PC-3 (cell line): ENCODE data around the gene MAPK1. TPM values are rescaled to one million over a fixed set of nuclear protein-coding genes. Genes with fewer than 3 reads are reported as not detected.

Experiments
- ATAC-seq: fragments of 200-7000 bp; cut with Tn5 transposase; 2 replicates; pipeline ENCODE4 v1.9.1; 2020; ENCODE audit warnings: mild to moderate bottlenecking, moderate library complexity
- BruUV-seq: library from RNA; stranded (reverse); fragments of 400-500 nt; replicated peaks from 2 replicates; lab custom pipeline; 2021; lab: Mats Ljungman, UMichigan
- CTCF ChIA-PET: fragments of 300-600 bp; sonication (Branson Sonifier 250); formaldehyde crosslinking; loops from one replicate; lab custom pipeline; 2022; ENCODE audit warnings: antibody characterized with exemption; lab: Charles Lee
- POLR2A ChIA-PET: fragments of 300-600 bp; sonication (Branson Sonifier 250); formaldehyde crosslinking; loops from one replicate; lab custom pipeline; 2022; ENCODE audit warnings: antibody characterized with exemption; ENCODE audit not compliant: unreplicated experiment; lab: Charles Lee
- DNase-seq: peaks from one replicate; pipeline ENCODE4 v3.0.0-alpha.2; 2015
- H2AFZ ChIP-seq: fragments of 300-600 bp; sonication (generic); 2 replicates; pipeline ENCODE4 v1.6.0; 2016; ENCODE audit warnings: antibody characterized with exemption, low read length
- H3F3A ChIP-seq: fragments of 300-600 bp; sonication (generic); one replicate; pipeline ENCODE4 v1.6.0; 2017; ENCODE audit warnings: antibody characterized with exemption, low read length, control low read depth, mild to moderate bottlenecking; ENCODE audit not compliant: unreplicated experiment
- H3K27ac ChIP-seq: fragments of 300-600 bp; sonication (generic); 2 replicates; pipeline ENCODE4 v1.5.1; 2016; ENCODE audit warnings: mild to moderate bottlenecking, low read length
- H3K27me3 ChIP-seq: fragments of 300-600 bp; sonication (generic); 2 replicates; pipeline ENCODE4 v1.6.1; 2016; ENCODE audit warnings: low read length, mixed read lengths
- H3K36me3 ChIP-seq: fragments of 300-600 bp; sonication (generic); 2 replicates; pipeline ENCODE4 v1.6.1; 2016; ENCODE audit warnings: low read depth, mixed run types, low read length, mixed read lengths
- H3K4me1 ChIP-seq: fragments of 300-600 bp; sonication (generic); 2 replicates; pipeline ENCODE4 v1.5.1; 2016; ENCODE audit warnings: low read length; ENCODE audit not compliant: insufficient read depth
- H3K4me2 ChIP-seq: fragments of 300-600 bp; sonication (generic); 2 replicates; pipeline ENCODE4 v1.6.0; 2016; ENCODE audit warnings: low read length
- H3K4me3 ChIP-seq: fragments of 300-600 bp; sonication (generic); 2 replicates; pipeline ENCODE4 v1.5.1; 2016; ENCODE audit warnings: mild to moderate bottlenecking, low read length, mixed read lengths
- H3K79me2 ChIP-seq: fragments of 300-600 bp; sonication (generic); 2 replicates; pipeline ENCODE4 v1.6.1; 2017; ENCODE audit warnings: low read length, mixed read lengths
- H3K9ac ChIP-seq: fragments of 300-600 bp; sonication (generic); 2 replicates; pipeline ENCODE4 v1.6.0; 2016; ENCODE audit warnings: mild to moderate bottlenecking, low read length
- H3K9me2 ChIP-seq: fragments of 300-600 bp; sonication (generic); replicated peaks from 2 replicates; pipeline ENCODE4 v1.6.1; 2016; ENCODE audit warnings: mixed run types, low read length, mixed read lengths
- H3K9me3 ChIP-seq: fragments of 300-600 bp; sonication (generic); 2 replicates; pipeline ENCODE4 v1.6.1; 2016; ENCODE audit warnings: low read length, mixed read lengths
- H4K20me1 ChIP-seq: fragments of 300-600 bp; sonication (generic); 2 replicates; pipeline ENCODE4 v1.6.1; 2016; ENCODE audit warnings: low read length, mixed read lengths
- CTCF ChIP-seq: fragments of 300-600 bp; sonication (generic); conservative IDR thresholded peaks from 2 replicates; pipeline ENCODE4 v1.5.1; 2017; ENCODE audit warnings: antibody characterized with exemption, low read depth, mild to moderate bottlenecking, low read length
- EZH2 ChIP-seq: fragments of 300-600 bp; sonication (generic); IDR thresholded peaks from one replicate; pipeline ENCODE4 v1.6.1; 2017; ENCODE audit warnings: antibody characterized with exemption, mild to moderate bottlenecking, low read length; ENCODE audit not compliant: unreplicated experiment
- EZH2phosphoT487 ChIP-seq: fragments of 300-600 bp; sonication (generic); IDR thresholded peaks from 2 replicates; pipeline ENCODE4 v1.6.1; 2018; ENCODE audit warnings: mild to moderate bottlenecking, antibody characterized with exemption, low read length, borderline replicate concordance
- intact Hi-C: fragments of 100-400 bp; cut with micrococcal nuclease; formaldehyde crosslinking; loops from 2 replicates; pipeline ENCODE4 v1.9.0; 2023
- total RNA-seq: library from RNA; depleted of rRNA; stranded (reverse); fragments of >200 nt; gene quantifications from 2 replicates; pipeline ENCODE4 v1.2.3, GENCODE V29; 2014

The MAPK1 gene
- total RNA-seq, 1 experiment from 2014 or later, result 25.1 TPM

GRCh38 chr22:21714786-21715185, 152.7 kb downstream of the MAPK1 start:
- Histone ChIP-seq H3K9me3 (no peaks in the 10 kb centered on the region), H3K79me2 (no peaks in the 10 kb centered on the region), H3K9ac (no peak overlapping the region), H4K20me1 (no peaks in the 10 kb centered on the region), H3K4me1 (peaks cover 33% of the 10 kb centered on the region), H2AFZ (no peak overlapping the region), H3K27me3 (no peaks in the 10 kb centered on the region), H3K9me2 (no peaks in the 10 kb centered on the region), H3F3A (no peaks in the 10 kb centered on the region), H3K4me2 (no peak overlapping the region), H3K4me3 (no peak overlapping the region), H3K27ac (no peak overlapping the region), H3K36me3 (no peaks in the 10 kb centered on the region)
- intact Hi-C loops, result no loop called here
- ChIA-PET CTCF (no interaction called here), POLR2A (no interaction called here)
- no TSS peak for BruUV-seq
- TF ChIP-seq CTCF (no peak), EZH2phosphoT487 (no peak), EZH2 (no peak)
- DNase-seq, result peak; percentile 28
- ATAC-seq, result no peak

GRCh38 chr22:21714059-21714770, 153.2 kb downstream of the MAPK1 start:
- Histone ChIP-seq H4K20me1 (no peaks in the 10 kb centered on the region), H3K27me3 (no peaks in the 10 kb centered on the region), H3K4me3 (no peak overlapping the region), H3K9me2 (no peaks in the 10 kb centered on the region), H3K9me3 (no peaks in the 10 kb centered on the region), H3K4me1 (peaks cover 35% of the 10 kb centered on the region), H2AFZ (no peak overlapping the region), H3K9ac (no peak overlapping the region), H3K79me2 (no peaks in the 10 kb centered on the region), H3K4me2 (no peak overlapping the region), H3K36me3 (no peaks in the 10 kb centered on the region), H3K27ac (no peak overlapping the region), H3F3A (no peaks in the 10 kb centered on the region)
- DNase-seq (no peak), ATAC-seq (no peak)
- TF ChIP-seq CTCF (no peak), EZH2 (no peak), EZH2phosphoT487 (no peak)
- intact Hi-C loops, result no loop called here
- ChIA-PET CTCF (no interaction called here), POLR2A (no interaction called here)
- BruUV-seq, result no TSS peak

- Histone ChIP-seq H3K9me3 (no peaks in the 10 kb centered on the region), H3K4me1 (peaks cover 29% of the 10 kb centered on the region), H3K36me3 (no peaks in the 10 kb centered on the region), H3K4me3 (peak overlapping the region; percentile 19; the same call in 1 of the 2 replicates), H4K20me1 (no peaks in the 10 kb centered on the region), H3F3A (no peaks in the 10 kb centered on the region), H3K4me2 (peak overlapping the region; percentile 70; the same call in 1 of the 2 replicates), H3K79me2 (no peaks in the 10 kb centered on the region), H3K9me2 (no peaks in the 10 kb centered on the region), H3K27me3 (no peaks in the 10 kb centered on the region), H3K9ac (no peak overlapping the region), H3K27ac (no peak overlapping the region), H2AFZ (peak overlapping the region; percentile 46; the same call in 1 of the 2 replicates)
- TF ChIP-seq CTCF (no peak), EZH2phosphoT487 (no peak), EZH2 (no peak)
- ATAC-seq (peak; percentile 33), DNase-seq (peak; percentile 59)
- BruUV-seq, result no TSS peak
- ChIA-PET POLR2A (no interaction called here), CTCF (no interaction called here)
- intact Hi-C loops, result loop anchor here (1.0 to 2.0 kb wide), 2 partner anchors 13 to 225 kb away; no protein-coding TSS in a partner anchor
Observed at GRCh38 chr22:21713428-21714058, 153.9 kb downstream of the MAPK1 start.
